ENCODE results near the gene LRP1B.

Gene LRP1B

DNA sequence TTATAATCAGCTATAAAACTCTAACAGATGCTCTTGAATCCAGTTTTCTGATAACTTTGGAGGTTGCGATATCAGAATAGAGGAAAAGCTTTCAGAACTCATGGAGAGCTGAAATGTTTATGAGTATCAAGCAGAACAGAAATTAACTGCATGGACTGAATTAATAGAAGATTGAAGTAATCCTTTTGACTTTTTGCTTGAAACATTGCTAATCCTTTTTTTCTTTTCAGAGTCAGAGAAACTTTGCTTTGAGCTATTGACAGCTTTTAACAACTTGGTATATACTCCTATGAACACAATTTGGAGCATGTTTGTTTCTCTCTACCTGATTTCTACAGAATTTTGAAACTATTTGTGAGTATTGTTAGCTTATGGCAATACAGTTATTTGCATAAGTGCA is 1254.8 kb downstream of the LRP1B start:
- TF ChIP-seq, protein P1, sequence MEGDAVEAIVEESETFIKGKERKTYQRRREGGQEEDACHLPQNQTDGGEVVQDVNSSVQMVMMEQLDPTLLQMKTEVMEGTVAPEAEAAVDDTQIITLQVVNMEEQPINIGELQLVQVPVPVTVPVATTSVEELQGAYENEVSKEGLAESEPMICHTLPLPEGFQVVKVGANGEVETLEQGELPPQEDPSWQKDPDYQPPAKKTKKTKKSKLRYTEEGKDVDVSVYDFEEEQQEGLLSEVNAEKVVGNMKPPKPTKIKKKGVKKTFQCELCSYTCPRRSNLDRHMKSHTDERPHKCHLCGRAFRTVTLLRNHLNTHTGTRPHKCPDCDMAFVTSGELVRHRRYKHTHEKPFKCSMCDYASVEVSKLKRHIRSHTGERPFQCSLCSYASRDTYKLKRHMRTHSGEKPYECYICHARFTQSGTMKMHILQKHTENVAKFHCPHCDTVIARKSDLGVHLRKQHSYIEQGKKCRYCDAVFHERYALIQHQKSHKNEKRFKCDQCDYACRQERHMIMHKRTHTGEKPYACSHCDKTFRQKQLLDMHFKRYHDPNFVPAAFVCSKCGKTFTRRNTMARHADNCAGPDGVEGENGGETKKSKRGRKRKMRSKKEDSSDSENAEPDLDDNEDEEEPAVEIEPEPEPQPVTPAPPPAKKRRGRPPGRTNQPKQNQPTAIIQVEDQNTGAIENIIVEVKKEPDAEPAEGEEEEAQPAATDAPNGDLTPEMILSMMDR (conservative IDR thresholded peaks at IDR 0.05), result no peak
- no peak overlapping the region for H3K27ac ChIP-seq

DNA sequence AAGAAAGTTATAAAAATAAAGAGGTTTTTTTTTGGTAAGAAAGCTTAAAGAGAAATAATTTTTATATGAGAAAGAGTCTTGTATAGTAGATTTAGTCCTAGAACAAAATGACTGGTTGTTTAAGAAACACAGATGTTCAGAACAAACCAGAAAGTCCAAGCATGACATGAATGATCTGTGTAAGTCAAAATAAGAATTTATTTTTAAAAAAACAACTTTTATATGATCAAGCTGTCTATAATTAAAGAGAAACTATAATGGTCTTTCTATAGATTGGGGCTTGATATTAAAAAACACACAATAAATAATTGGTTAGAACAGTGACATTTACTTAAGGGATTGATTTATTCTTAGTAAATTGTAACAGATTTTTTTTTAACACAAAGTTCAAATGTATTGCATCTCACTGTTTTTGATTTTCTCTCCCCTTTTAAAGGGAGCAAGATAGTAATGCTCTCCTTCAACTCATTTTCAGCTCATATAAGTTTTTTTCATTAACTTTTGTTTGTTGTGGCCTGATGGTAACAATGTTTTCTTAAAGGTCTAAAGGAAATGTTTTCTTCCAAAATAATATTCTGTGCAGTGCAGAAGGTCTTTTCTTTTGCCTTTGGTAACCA is 1256.8 kb downstream of the LRP1B start:
- no peak overlapping the region for H3K27ac ChIP-seq
- TF ChIP-seq, protein P1 (conservative IDR thresholded peaks at IDR 0.05), result no peak

DNA sequence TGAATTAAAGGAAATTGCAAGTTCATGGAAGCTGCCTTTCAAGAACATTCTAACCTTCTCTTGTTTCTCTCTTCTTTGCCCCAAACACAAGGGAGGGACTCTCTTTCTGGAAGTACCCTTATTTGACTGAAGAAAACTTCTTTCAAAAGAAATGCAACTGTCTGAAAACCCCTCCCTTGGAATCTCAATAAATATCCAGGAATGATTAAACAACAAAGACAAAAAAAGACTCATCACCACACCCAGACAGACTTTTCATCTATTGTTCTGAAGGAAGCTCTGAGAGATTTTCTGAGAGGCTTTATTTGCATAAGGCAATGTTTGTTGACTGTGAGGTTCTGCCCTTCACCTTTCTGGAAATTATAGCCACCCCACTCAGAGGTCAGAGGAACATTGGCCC is 1260.9 kb downstream of the LRP1B start:
- TF ChIP-seq, protein P1 (conservative IDR thresholded peaks at IDR 0.05), result no peak
- H3K27ac ChIP-seq, result no peak overlapping the region

DNA sequence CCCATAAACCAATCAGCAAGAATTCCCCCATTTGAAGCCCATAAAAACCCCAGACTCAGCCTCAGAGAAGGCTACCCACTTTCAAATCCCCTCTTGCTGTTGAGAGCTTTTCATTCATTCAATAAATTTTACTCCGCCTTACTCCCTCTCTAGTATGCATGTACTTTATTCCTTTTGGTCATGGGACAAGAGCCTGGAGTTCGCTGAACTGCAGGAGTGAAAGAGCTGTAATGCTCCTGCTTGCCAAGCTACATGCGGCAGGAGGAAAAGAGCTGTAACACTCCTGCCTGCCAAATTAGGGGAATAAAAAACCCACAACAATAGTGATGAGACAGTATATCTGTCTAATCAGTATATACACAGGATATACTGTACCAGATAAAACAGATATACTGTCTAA is 1261.7 kb downstream of the LRP1B start:
- TF ChIP-seq, protein P1 (conservative IDR thresholded peaks at IDR 0.05), result no peak
- no peak overlapping the region for H3K27ac ChIP-seq

DNA sequence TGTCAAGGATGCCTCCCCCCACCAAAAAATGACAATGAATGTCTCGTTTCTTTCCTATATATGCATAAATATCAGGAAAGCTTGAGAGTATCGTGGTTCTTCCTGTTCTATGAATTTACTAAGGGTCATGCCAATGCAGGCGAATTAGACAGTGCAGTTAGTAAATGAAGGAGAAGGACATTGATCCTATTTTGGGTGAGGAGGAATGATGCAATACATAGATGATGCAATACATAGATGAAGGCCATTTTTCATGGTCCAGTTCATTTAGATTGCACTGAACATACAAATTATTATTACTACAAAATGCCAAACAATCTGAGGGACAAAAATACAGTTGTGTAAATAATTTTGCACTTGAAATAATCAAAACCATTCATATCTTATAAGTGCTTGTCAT is 1265.0 kb downstream of the LRP1B start:
- H3K27ac ChIP-seq, result no peak overlapping the region
- TF ChIP-seq, protein P1 (conservative IDR thresholded peaks at IDR 0.05), result no peak

DNA sequence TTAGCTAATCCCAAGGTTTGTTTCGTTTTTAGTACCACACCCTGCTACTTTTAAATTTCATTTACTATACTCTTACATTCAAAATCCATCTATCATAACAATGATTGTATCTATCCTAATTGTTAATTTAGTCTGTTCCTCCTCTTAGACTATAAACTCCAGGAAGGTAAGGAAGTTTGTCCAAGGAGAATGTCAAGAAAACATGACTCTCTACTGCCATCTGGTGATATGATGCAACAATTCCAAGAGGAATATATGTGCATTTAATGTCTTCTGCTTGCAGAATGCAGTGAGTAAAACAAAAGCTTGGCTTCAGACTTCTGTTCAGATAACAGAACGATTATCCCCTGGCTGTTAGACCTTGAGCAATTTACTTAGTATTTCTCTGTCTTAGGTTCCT is 1267.1 kb downstream of the LRP1B start:
- H3K27ac ChIP-seq, result no peak overlapping the region
- TF ChIP-seq, protein P1 (conservative IDR thresholded peaks at IDR 0.05), result peak; percentile 67

DNA sequence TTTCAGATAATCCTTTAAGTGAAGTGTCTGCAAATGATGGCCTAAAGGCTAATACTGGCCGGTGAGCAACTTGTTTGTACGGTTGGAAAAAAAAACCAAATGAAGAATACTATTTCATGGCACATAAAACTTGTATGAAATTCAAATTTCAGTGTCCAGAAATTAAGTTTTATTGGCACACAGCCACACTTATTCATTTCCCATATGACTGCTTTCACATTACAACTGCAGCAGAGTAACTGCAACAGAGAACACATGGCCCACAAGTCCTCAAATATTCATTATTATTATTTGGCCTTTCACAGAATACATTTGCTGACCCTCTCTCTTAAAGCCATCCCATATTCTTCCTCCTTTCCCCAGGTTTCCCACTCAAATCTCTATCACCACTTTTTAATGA is 1268.6 kb downstream of the LRP1B start:
- H3K27ac ChIP-seq, result 0 out of 2 replicates have a peak overlapping the region, but pooled peaks have one; percentile 7
- TF ChIP-seq, protein P1 (conservative IDR thresholded peaks at IDR 0.05), result no peak
